DMS114 treated with DMSO at 0.1 percent for 48 hours (cell line): ENCODE measurements around the gene RCE1.

Source experiments
- DNase-seq: peaks from one replicate; lab custom pipeline; 2025; ENCODE audit not compliant: unreplicated experiment; lab: John Stamatoyannopoulos, UW

Gene RCE1

DNA sequence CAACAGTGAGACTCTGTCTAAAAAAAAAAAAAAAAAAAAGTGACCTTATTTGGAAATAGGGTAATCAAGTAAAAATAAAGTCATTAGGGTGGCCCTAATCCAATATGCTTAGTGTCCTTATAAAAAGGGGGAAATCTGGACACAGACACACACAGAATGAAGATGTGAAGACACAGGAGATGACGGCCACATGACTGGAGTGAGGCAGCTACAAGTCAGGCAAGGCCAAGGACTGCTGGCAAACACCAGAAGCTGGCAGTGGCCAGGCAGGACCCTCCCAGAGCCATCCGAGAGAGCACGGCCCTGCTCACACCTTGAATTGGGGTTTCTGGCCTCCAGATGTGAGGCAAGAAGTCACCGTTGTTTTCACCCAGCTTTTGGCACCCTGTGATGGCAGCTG, 42.2 kb downstream of the RCE1 start:
- no peak for DNase-seq

- no peak for DNase-seq
Measured at GRCh38 chr11:66885950-66886440, 42.8 kb downstream of the RCE1 start.

DNA sequence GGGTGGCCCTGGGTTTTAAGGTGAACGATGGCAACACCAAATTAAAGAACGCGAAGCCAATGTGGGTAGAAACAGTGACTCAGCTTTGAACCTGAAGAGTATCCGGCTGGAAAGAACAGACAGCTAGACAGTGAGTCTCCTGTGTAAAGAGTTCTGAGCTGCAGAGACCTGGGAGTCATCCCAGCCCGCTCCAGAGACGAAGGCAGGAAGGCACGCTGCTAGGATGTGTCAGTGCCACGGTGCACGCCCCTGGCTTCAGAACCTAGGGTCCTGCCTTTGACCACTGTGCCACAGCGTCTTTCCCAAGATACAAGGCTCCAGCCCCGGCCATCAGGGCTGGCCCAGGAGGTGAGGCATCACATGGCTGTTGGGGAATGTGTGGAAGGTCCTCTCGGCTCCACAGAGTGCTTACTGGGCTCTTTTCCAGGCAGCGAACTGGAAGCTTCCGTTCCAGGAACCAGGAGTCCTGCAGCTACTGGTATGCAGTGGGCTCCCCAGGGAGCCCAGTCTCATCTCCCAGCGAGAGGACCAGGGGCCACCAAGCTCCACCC, 43.5 kb downstream of the RCE1 start:
- DNase-seq, result no peak

DNA sequence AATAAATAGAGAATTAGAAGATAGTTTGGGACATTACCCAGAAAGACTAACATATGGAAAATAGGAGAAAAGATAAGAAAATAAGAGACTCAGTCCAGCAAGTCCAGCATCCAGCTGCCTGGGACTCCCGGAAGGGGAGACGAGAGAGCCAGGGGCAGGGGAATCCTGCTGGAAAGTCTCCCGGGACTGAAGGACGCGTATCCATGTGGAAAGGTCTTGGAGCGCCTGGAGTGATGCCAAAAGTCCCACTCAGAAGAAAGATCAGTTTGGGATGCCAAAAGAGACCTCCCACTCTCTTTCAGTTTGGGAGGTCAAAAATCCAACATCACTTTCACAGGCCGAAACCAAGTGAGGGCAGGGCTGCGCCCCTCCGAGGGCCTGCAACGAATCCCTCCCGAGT, 44.3 kb downstream of the RCE1 start:
- DNase-seq, result no peak

DNA sequence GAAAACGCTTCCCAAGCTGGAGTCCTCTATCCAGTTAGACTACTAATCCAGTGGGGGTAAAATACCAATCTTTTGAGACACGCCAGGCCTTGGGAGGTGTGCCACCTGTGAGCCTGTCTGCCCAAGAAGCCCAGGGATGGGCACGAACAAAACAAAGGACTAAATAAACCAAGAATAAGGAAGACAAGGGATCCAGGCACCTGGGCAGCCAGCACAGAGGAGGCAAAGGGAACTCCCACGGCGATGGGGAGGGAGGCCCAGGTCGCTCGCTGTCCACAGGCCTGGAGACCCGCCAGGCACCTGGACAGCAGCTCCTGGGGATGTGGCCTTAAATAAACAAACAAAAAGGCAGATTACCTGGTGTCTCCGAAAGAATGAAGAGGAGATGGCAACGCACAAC, 45.0 kb downstream of the RCE1 start:
- DNase-seq, result no peak

GRCh38 chr11:66889960-66890359, 46.7 kb downstream of the RCE1 start:
- DNase-seq, result no peak

DNA sequence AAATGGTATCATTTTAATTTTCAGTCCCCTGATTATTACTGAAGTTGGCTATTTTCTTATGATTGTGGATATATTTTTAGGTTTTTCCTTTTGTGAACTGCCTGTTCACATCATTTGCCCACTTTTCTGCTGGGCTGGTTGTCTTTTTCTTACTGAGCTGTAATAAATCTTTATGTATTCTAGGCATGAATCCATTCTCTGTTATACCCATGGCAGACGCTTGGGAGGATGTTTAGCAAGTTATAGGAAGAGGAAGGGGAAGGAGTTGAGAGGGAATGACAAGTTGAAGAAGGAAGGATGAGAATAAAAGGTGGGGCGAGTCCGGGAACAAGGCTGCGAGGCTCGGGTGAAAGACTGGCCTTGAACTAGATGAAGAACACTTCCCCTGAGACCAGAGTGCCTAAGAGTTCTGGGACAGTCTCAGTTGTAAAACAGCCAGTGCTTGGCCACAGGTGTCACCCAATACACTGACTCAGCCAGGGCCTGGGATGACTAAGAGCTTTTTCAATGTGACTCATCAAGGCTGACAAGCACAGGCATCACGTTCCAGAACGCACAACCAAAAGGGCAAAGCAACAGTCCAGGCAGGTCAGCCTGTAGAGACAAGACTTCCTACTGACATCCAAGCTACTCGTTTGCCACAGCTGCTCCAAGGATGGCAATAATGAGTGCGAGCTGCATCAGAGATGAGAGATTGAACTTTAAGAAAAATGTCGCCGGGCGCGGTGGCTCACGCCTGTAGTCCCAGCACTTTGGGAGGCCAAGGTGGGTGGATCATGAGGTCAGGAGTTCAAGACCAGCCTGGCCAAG, 48.8 kb downstream of the RCE1 start:
- DNase-seq, result no peak

DNA sequence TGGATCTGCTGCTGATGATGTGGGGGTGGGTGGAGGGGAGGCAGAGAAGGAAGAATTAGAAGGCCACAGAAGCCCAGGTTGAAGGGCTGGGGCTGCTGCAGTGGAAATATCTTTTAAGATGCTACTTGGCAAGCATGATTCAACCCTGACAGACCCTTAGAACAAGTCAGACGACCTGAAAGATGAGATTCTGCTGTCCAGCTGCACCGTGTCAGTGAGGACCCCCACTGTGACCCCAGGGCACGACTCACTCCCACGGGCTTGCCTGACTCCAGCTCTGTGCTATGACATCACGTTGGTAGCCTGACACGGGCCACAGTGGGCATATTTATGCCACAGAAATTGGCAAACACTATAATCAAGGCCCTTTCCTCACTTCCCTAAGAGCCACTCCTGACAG, 49.7 kb downstream of the RCE1 start:
- DNase-seq, result no peak

- DNase-seq, result no peak
Measured at GRCh38 chr11:66894141-66894540, 50.9 kb downstream of the RCE1 start.
